ENCODE data around the gene HDAC11. TPM values are rescaled to one million over a fixed set of nuclear protein-coding genes. Genes with fewer than 3 reads are reported as not detected.
A peak's percentile ranks its signal among the peaks of the same experiment; 100 is the strongest.

Gene HDAC11
- total RNA-seq, 2 donors from 2014 or later: 24.0 to 36.1 TPM

- H3K4me3 ChIP-seq: no peak overlapping the region
- no peak overlapping the region for H3K9ac ChIP-seq (ENCODE audit: low read depth in 2 of 2, low read length in 2 of 2)
- TF ChIP-seq CTCF (IDR thresholded peaks at IDR 0.05): no peak
- H3K27ac ChIP-seq: no peak overlapping the region
- intact Hi-C loops (cut with DNase I): no loop called here
- no peaks in the 10 kb centered on the region for H3K36me3 ChIP-seq
- no peak for DNase-seq
- no peaks in the 10 kb centered on the region for H3K27me3 ChIP-seq
- no peaks in the 10 kb centered on the region for H3K9me3 ChIP-seq
- H3K4me1 ChIP-seq: no peaks in the 10 kb centered on the region
Measured at GRCh38 chr3:13460341-13460736, 19.8 kb upstream of the HDAC11 start.

GRCh38 chr3:13461169-13462124 is 18.7 kb upstream of the HDAC11 start:
- no peak overlapping the region for H3K4me3 ChIP-seq
- H3K9me3 ChIP-seq: no peaks in the 10 kb centered on the region
- peak; percentile 72 for TF ChIP-seq CTCF (IDR thresholded peaks at IDR 0.05)
- intact Hi-C loops (cut with DNase I): no loop called here
- no peaks in the 10 kb centered on the region for H3K36me3 ChIP-seq
- H3K27ac ChIP-seq: no peak overlapping the region
- peak; percentile 67 for DNase-seq
- no peaks in the 10 kb centered on the region for H3K4me1 ChIP-seq
- H3K27me3 ChIP-seq: no peaks in the 10 kb centered on the region
- H3K9ac ChIP-seq (ENCODE audit: low read depth in 2 of 2, low read length in 2 of 2): no peak overlapping the region

- H3K27ac ChIP-seq: no peak overlapping the region
- no peak overlapping the region for H3K4me3 ChIP-seq
- intact Hi-C loops (cut with DNase I): no loop called here
- no peaks in the 10 kb centered on the region for H3K36me3 ChIP-seq
- no peak for TF ChIP-seq CTCF (IDR thresholded peaks at IDR 0.05)
- H3K27me3 ChIP-seq: no peaks in the 10 kb centered on the region
- H3K4me1 ChIP-seq: no peaks in the 10 kb centered on the region
- no peaks in the 10 kb centered on the region for H3K9me3 ChIP-seq
- no peak overlapping the region for H3K9ac ChIP-seq (ENCODE audit: low read depth in 2 of 2, low read length in 2 of 2)
- DNase-seq: no peak
Measured at GRCh38 chr3:13462125-13462629, 17.9 kb upstream of the HDAC11 start.

GRCh38 chr3:13462822-13463221 is 17.3 kb upstream of the HDAC11 start:
- intact Hi-C loops (cut with DNase I): no loop called here
- no peak for TF ChIP-seq CTCF (IDR thresholded peaks at IDR 0.05)

GRCh38 chr3:13463618-13464400 is 16.3 kb upstream of the HDAC11 start:
- H3K27ac ChIP-seq: no peak overlapping the region
- DNase-seq: no peak
- no peak for TF ChIP-seq CTCF (IDR thresholded peaks at IDR 0.05)
- intact Hi-C loops (cut with DNase I): no loop called here
- H3K27me3 ChIP-seq: no peaks in the 10 kb centered on the region
- H3K4me3 ChIP-seq: no peak overlapping the region
- no peaks in the 10 kb centered on the region for H3K4me1 ChIP-seq
- no peaks in the 10 kb centered on the region for H3K36me3 ChIP-seq
- no peaks in the 10 kb centered on the region for H3K9me3 ChIP-seq
- no peak overlapping the region for H3K9ac ChIP-seq (ENCODE audit: low read depth in 2 of 2, low read length in 2 of 2)

More at GRCh38 chr3:13462822-13463221, 17.3 kb upstream of the HDAC11 start:
- Histone ChIP-seq H3K4me1 (no peaks in the 10 kb centered on the region), H3K36me3 (no peaks in the 10 kb centered on the region), H3K27me3 (no peaks in the 10 kb centered on the region), H3K9ac (ENCODE audit: low read depth in 2 of 2, low read length in 2 of 2) (no peak overlapping the region), H3K27ac (no peak overlapping the region), H3K4me3 (no peak overlapping the region), H3K9me3 (no peaks in the 10 kb centered on the region)
- DNase-seq: no peak

All from colonic mucosa (tissue), 4 donors.